ENCODE data around the gene SSH2. TPM values are rescaled to one million over a fixed set of nuclear protein-coding genes. Genes with fewer than 3 reads are reported as not detected.
A peak's percentile ranks its signal among the peaks of the same experiment; 100 is the strongest.

Gene SSH2
- total and polyA plus RNA-seq, 9 of the 15 experiments (the other 6 are each of a cell fraction or from before 2014, with no cell fraction given), result 3.9 to 16.1 (median 10.2) TPM

DNA sequence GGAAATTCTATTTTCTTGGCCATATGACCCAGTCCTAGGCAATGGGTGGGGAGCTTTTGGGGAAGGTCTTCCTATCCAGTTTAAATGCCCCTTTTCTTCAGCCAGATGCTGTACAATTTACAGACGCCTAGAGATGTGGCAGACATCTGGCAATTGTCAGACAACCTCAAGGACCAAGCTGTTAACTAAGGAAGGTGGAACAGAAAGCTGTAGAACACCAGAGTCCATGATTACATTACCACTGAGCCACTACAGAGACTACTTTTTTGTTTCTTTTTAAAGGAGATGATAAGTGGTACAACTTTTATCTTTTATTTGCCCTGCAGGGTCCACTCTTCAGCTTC lies 286.2 kb downstream of the SSH2 start:
- H3K9me1 ChIP-seq (ENCODE audit: control insufficient read depth, insufficient read depth, low read length), result no peaks in the 10 kb centered on the region
- POLR2A ChIA-PET, result interaction anchor here (0.8 to 1.3 kb wide), 2 partner anchors 10 to 19 kb away, joined by 3 to 6 read pairs; no protein-coding TSS in a partner anchor
- H3K4me1 ChIP-seq (replicated peaks in 1 of 2; ENCODE audit: control insufficient read depth in 2 of 2, insufficient read depth in 2 of 2, low read length in 2 of 2), result peaks cover 8 to 18% of the 10 kb centered on the region in 2 experiments
- no peaks in the 10 kb centered on the region for H3K79me2 ChIP-seq (ENCODE audit: control insufficient read depth, insufficient read depth, low read length)
- TF ChIP-seq CBFB (CRISPR knock-in tag; IDR thresholded peaks at IDR 0.05), result no peak
- TF ChIP-seq MCM5 (IDR thresholded peaks at IDR 0.05; ENCODE audit: low read depth), result no peak
- TF ChIP-seq, protein P1, sequence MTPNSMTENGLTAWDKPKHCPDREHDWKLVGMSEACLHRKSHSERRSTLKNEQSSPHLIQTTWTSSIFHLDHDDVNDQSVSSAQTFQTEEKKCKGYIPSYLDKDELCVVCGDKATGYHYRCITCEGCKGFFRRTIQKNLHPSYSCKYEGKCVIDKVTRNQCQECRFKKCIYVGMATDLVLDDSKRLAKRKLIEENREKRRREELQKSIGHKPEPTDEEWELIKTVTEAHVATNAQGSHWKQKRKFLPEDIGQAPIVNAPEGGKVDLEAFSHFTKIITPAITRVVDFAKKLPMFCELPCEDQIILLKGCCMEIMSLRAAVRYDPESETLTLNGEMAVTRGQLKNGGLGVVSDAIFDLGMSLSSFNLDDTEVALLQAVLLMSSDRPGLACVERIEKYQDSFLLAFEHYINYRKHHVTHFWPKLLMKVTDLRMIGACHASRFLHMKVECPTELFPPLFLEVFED (CRISPR knock-in tag; conservative IDR thresholded peaks at IDR 0.05), result no peak
- TF ChIP-seq DIDO1 (tag; IDR thresholded peaks at IDR 0.05; ENCODE audit: low read depth), result no peak
- TF ChIP-seq ZNF695 (CRISPR knock-in tag; IDR thresholded peaks at IDR 0.05), result no peak
- TF ChIP-seq ZNF24 (IDR thresholded peaks at IDR 0.05), result no peak
- no peak for TF ChIP-seq MBD2 (IDR thresholded peaks at IDR 0.05; ENCODE audit: borderline replicate concordance, low read depth)
- no peak for TF ChIP-seq ZNF133 (CRISPR knock-in tag; IDR thresholded peaks at IDR 0.05)
- no peak for TF ChIP-seq ZNF445 (CRISPR knock-in tag; IDR thresholded peaks at IDR 0.05; ENCODE audit: low read depth)
- TF ChIP-seq, protein P2, sequence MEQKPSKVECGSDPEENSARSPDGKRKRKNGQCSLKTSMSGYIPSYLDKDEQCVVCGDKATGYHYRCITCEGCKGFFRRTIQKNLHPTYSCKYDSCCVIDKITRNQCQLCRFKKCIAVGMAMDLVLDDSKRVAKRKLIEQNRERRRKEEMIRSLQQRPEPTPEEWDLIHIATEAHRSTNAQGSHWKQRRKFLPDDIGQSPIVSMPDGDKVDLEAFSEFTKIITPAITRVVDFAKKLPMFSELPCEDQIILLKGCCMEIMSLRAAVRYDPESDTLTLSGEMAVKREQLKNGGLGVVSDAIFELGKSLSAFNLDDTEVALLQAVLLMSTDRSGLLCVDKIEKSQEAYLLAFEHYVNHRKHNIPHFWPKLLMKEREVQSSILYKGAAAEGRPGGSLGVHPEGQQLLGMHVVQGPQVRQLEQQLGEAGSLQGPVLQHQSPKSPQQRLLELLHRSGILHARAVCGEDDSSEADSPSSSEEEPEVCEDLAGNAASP (IDR thresholded peaks at IDR 0.05), result no peak
- TF ChIP-seq TAL1 (IDR thresholded peaks at IDR 0.05), result no peak
- TF ChIP-seq SAFB2 (IDR thresholded peaks at IDR 0.05; ENCODE audit: borderline replicate concordance, low read depth, low read length, severe bottlenecking), result no peak
- TF ChIP-seq ESRRA (IDR thresholded peaks at IDR 0.05; ENCODE audit: borderline replicate concordance, low read depth), result no peak
- TF ChIP-seq, protein P3, sequence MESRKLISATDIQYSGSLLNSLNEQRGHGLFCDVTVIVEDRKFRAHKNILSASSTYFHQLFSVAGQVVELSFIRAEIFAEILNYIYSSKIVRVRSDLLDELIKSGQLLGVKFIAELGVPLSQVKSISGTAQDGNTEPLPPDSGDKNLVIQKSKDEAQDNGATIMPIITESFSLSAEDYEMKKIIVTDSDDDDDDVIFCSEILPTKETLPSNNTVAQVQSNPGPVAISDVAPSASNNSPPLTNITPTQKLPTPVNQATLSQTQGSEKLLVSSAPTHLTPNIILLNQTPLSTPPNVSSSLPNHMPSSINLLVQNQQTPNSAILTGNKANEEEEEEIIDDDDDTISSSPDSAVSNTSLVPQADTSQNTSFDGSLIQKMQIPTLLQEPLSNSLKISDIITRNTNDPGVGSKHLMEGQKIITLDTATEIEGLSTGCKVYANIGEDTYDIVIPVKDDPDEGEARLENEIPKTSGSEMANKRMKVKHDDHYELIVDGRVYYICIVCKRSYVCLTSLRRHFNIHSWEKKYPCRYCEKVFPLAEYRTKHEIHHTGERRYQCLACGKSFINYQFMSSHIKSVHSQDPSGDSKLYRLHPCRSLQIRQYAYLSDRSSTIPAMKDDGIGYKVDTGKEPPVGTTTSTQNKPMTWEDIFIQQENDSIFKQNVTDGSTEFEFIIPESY (CRISPR knock-in tag; IDR thresholded peaks at IDR 0.05), result no peak
- no peak for TF ChIP-seq RBFOX2 (IDR thresholded peaks at IDR 0.05; ENCODE audit: low read depth, low read length)
- no peaks in the 10 kb centered on the region for H3K27me3 ChIP-seq (ENCODE audit: control insufficient read depth in 2 of 2, insufficient read depth in 2 of 2, low read length in 2 of 2)
- no peak for FAIRE-seq
- H3K36me3 ChIP-seq (ENCODE audit: control insufficient read depth, insufficient read depth, low read length), result no peaks in the 10 kb centered on the region
- no peak overlapping the region for H3K4me2 ChIP-seq (ENCODE audit: insufficient read depth, low read length)
- CTCF ChIA-PET (ENCODE audit: low intra/inter-chr PET ratio), result interaction anchor here (0.5 kb wide), 1 partner anchor 164 kb away, joined by 5 read pairs; no protein-coding TSS in a partner anchor
- ATAC-seq, result no peak
- BruUV-seq (replicated peaks), result no TSS peak
- no peak overlapping the region for H3K9ac ChIP-seq (ENCODE audit: insufficient read depth in 1 of 2, low read depth in 2 of 2, low read length in 2 of 2)
- H4K20me1 ChIP-seq (replicated peaks; ENCODE audit: control insufficient read depth, insufficient read depth, low read length), result no peaks in the 10 kb centered on the region; the same call in 1 of the 2 replicates
- 38% methylated on average over 1 of the region's 1 CpG for WGBS (ENCODE audit: insufficient coverage, low coverage, missing lambda C conversion rate)
- peak overlapping the region; percentile 2; the same call in 1 of the 3 replicates for H3K27ac ChIP-seq (ENCODE audit: extremely low read depth, low read depth, low read length)
- DNase-seq (ENCODE audit: extremely low read depth in 1 of 4, low spot score in 3 of 4), result no peak
- no peaks in the 10 kb centered on the region for H3K9me3 ChIP-seq (replicated peaks; ENCODE audit: control insufficient read depth, insufficient read depth, low read depth, low read length)
- H3K4me3 ChIP-seq, result no peak overlapping the region
- in situ Hi-C loops (cut with MboI) (loop anchor here (5.0 kb wide), 2 partner anchors 134 to 289 kb away; partner anchors contain the start of gene SSH2), intact Hi-C loops (cut with micrococcal nuclease) (no loop called here)
- H2AFZ ChIP-seq (ENCODE audit: low read depth, low read length), result no peak overlapping the region
